Transverse colon (tissue), 4 donors: Measurements from ENCODE around the gene NOTCH1.

Experiments used
- CTCF ChIP-seq, 5 experiments: fragments of 200-600 bp in 3 of 5; fragments of 450-650 bp in 2 of 5; sonication (generic) in 3 of 5; IDR thresholded peaks; 1 replicate in 2 of 5; 2 replicates in 3 of 5; pipeline ENCODE4 v1.5.1; 2016 to 2017; ENCODE audit warnings: antibody characterized with exemption in 5 of 5, inconsistent platforms in 3 of 5, mild to moderate bottlenecking in 2 of 5, moderate library complexity in 1 of 5
- EP300 ChIP-seq: sonication (generic); formaldehyde crosslinking; IDR thresholded peaks from one replicate; pipeline ENCODE4 v1.6.1; 2017; ENCODE audit warnings: antibody characterized with exemption, low read depth
- POLR2A ChIP-seq: fragments of 450-650 bp; IDR thresholded peaks from one replicate; pipeline ENCODE4 v1.6.1; 2016; ENCODE audit warnings: antibody characterized with exemption, mild to moderate bottlenecking, moderate library complexity
- POLR2AphosphoS5 ChIP-seq, 3 donors: sonication (generic); formaldehyde crosslinking; IDR thresholded peaks; one replicate each; pipeline ENCODE4 v1.6.1; 2016; ENCODE audit warnings: antibody characterized with exemption in 3 of 3

GRCh38 chr9:136562746-136563495, 17.1 kb upstream of the NOTCH1 start:
- no peak for TF ChIP-seq CTCF (IDR thresholded peaks at IDR 0.05)
- TF ChIP-seq POLR2A, result no peak
- TF ChIP-seq EP300, result no peak
- TF ChIP-seq POLR2AphosphoS5 (IDR thresholded peaks at IDR 0.05), result no peak
